HG03060 (cell line): ENCODE results near the gene PTPRG.
"Not testable (repeated sequence)": the region's sequence is repeated elsewhere in the genome, so short reads cannot be mapped to it uniquely, and the experiment has no call there.

ENCODE experiments used
- ATAC-seq: cut with Tn5 transposase; IDR thresholded peaks from one replicate; pipeline ENCODE4 v1.9.1; 2021; ENCODE audit warnings: low read depth, moderate number of reproducible peaks; ENCODE audit not compliant: unreplicated experiment

Gene PTPRG

GRCh38 chr3:61561374-61562041 lies at the start of gene PTPRG:
Gene PTPRG (plus strand): TSS chr3:61561571. CDS start chr3:61562288, 717 bp downstream.
- no peak for ATAC-seq

GRCh38 chr3:61518590-61518989 lies 42.8 kb upstream of the PTPRG start:
- no peak for ATAC-seq

GRCh38 chr3:61520966-61521628 lies 40.3 kb upstream of the PTPRG start:
- ATAC-seq: peak; percentile 94

- ATAC-seq: no peak
Measured at GRCh38 chr3:61522060-61522459, 39.3 kb upstream of the PTPRG start.

GRCh38 chr3:61522626-61523025 lies 38.7 kb upstream of the PTPRG start:
- no peak for ATAC-seq

GRCh38 chr3:61524933-61525332 lies 36.4 kb upstream of the PTPRG start:
- ATAC-seq: no peak

GRCh38 chr3:61526308-61526707 lies 35.1 kb upstream of the PTPRG start:
- ATAC-seq: no peak

- ATAC-seq: no peak
Measured at GRCh38 chr3:61527011-61527410, 34.4 kb upstream of the PTPRG start.

- no peak for ATAC-seq
Measured at GRCh38 chr3:61530355-61530754, 31.0 kb upstream of the PTPRG start.

- no peak for ATAC-seq
Measured at GRCh38 chr3:61531528-61531927, 29.8 kb upstream of the PTPRG start.

- no peak for ATAC-seq
Measured at GRCh38 chr3:61532739-61533500, 28.5 kb upstream of the PTPRG start.

- ATAC-seq: no peak
Measured at GRCh38 chr3:61535826-61536225, 25.5 kb upstream of the PTPRG start.

- no peak for ATAC-seq
Measured at GRCh38 chr3:61537366-61537765, 24.0 kb upstream of the PTPRG start.

- ATAC-seq: no peak
Measured at GRCh38 chr3:61538486-61538885, 22.9 kb upstream of the PTPRG start.

GRCh38 chr3:61541694-61542093 lies 19.7 kb upstream of the PTPRG start:
- ATAC-seq: no peak

GRCh38 chr3:61545716-61546115 lies 15.7 kb upstream of the PTPRG start:
- ATAC-seq: no peak

- ATAC-seq: no peak
Measured at GRCh38 chr3:61547625-61548024, 13.7 kb upstream of the PTPRG start.

GRCh38 chr3:61552704-61553103 lies 8.7 kb upstream of the PTPRG start:
- ATAC-seq: not testable (repeated sequence)

- no peak for ATAC-seq
Measured at GRCh38 chr3:61559136-61559731, 2.1 kb upstream of the PTPRG start.

- no peak for ATAC-seq
Measured at GRCh38 chr3:61560517-61561373, 626 bp upstream of the PTPRG start.
